Measurements from ENCODE around the gene CD44. TPM values are rescaled to one million over a fixed set of nuclear protein-coding genes. Genes with fewer than 3 reads are reported as not detected.

CD44 gene
- total RNA-seq, 1 experiment from 2014 or later = 6.1 TPM

- Histone ChIP-seq H2AK5ac (ENCODE audit: insufficient read length, low read length) (no peak overlapping the region), H3K79me1 (ENCODE audit: insufficient read depth, low read depth, low read length, poor library complexity, severe bottlenecking) (no peaks in the 10 kb centered on the region), H4K20me1 (ENCODE audit: control insufficient read depth, insufficient read depth, insufficient read length) (no peaks in the 10 kb centered on the region), H2BK120ac (ENCODE audit: low read depth, low read length, poor library complexity, severe bottlenecking) (no peak overlapping the region), H3K4me1 (ENCODE audit: insufficient read depth, low read length) (no peaks in the 10 kb centered on the region), H2BK12ac (ENCODE audit: insufficient read length, low read depth, low read length) (no peak overlapping the region), H3K56ac (ENCODE audit: insufficient read length, low read depth, low read length) (no peak overlapping the region), H3T11ph (ENCODE audit: low read length) (no peak overlapping the region), H2AFZ (ENCODE audit: low read length) (no peak overlapping the region), H3K9ac (ENCODE audit: extremely low read depth, insufficient read length, low read length) (no peak overlapping the region), H2BK5ac (ENCODE audit: insufficient read length, low read length) (no peak overlapping the region), H3K4ac (ENCODE audit: low read depth, low read length) (no peak overlapping the region), H4K91ac (ENCODE audit: insufficient read length, low read depth, low read length) (no peak overlapping the region), H3K9me3 (ENCODE audit: control insufficient read depth, low read depth, low read length) (no peaks in the 10 kb centered on the region), H3K27me3 (ENCODE audit: insufficient read depth, low read length) (no peaks in the 10 kb centered on the region), H3K14ac (ENCODE audit: insufficient read depth, low read length) (no peak overlapping the region), H2BK15ac (ENCODE audit: low read depth, low read length) (no peak overlapping the region), H3K4me2 (ENCODE audit: insufficient read depth, insufficient read length, low read length) (no peak overlapping the region), H3K79me2 (ENCODE audit: insufficient read depth, low read length) (no peaks in the 10 kb centered on the region), H3K27ac (ENCODE audit: insufficient read length, low read depth, low read length) (no peak overlapping the region), H4K8ac (replicated peaks; ENCODE audit: insufficient read length, low read depth, low read length) (no peak overlapping the region), H2BK20ac (ENCODE audit: low read depth, low read length, poor library complexity, severe bottlenecking) (no peak overlapping the region), H3K23ac (ENCODE audit: insufficient read length, low read depth, low read length) (no peak overlapping the region), H3K23me2 (ENCODE audit: insufficient read length, low read depth, low read length, poor library complexity, severe bottlenecking) (no peaks in the 10 kb centered on the region), H3K18ac (ENCODE audit: insufficient read length, low read depth, low read length) (no peak overlapping the region), H4K5ac (ENCODE audit: insufficient read length, low read depth, low read length) (no peak overlapping the region)
- no peak for DNase-seq
- Mint-ChIP-seq H3K9me3 (no peaks in the 10 kb centered on the region), H3K27me3 (ENCODE audit: low read depth) (peaks cover 6% of the 10 kb centered on the region; the same call in 1 of the 2 replicates), H3K27ac (no peak overlapping the region), H3K4me3 (no peak overlapping the region), H3K36me3 (ENCODE audit: insufficient read depth in 1 of 3, low read depth in 3 of 3) (no peaks in the 10 kb centered on the region), H3K4me1 (peaks cover 3 to 14% of the 10 kb centered on the region in 2 experiments; a peak in 3 of 4 replicates)
- no peak for TF ChIP-seq CTCF (conservative IDR thresholded peaks at IDR 0.05)
- WGBS (ENCODE audit: extremely low coverage, insufficient read length, low lambda C conversion rate) = no CpG with 5 or more reads among the region's 2 CpGs
Measured at GRCh38 chr11:35127619-35128018, 11.4 kb upstream of the CD44 start.
